ENCODE results near the gene CDH23. TPM values are rescaled to one million over a fixed set of nuclear protein-coding genes. Genes with fewer than 3 reads are reported as not detected.

CDH23 gene
- total and polyA plus RNA-seq, 2 of the 8 experiments (the other 6 are each of a cell fraction or from before 2014, with no cell fraction given): 1.9 to 4.9 TPM

GRCh38 chr10:71708301-71708703 is 311.6 kb downstream of the CDH23 start:
- H2AK5ac ChIP-seq (ENCODE audit: low read depth, low read length): no peak overlapping the region
- H2BK15ac ChIP-seq (ENCODE audit: low read length): no peak overlapping the region
- no peak overlapping the region for H2BK5ac ChIP-seq (ENCODE audit: low read depth, low read length)
- H3K23ac ChIP-seq (ENCODE audit: insufficient read length): no peak overlapping the region
- peaks cover 0 to 2% (median 0%) of the 10 kb centered on the region in 4 experiments; a peak in 2 of 7 replicates for H3K4me1 ChIP-seq (replicated peaks in 1 of 4; ENCODE audit: control insufficient read depth in 3 of 4, insufficient read depth in 4 of 4, low read length in 3 of 4)
- H2AFZ ChIP-seq (ENCODE audit: low read length): peak overlapping the region; percentile 91
- no peaks in the 10 kb centered on the region for H3K9me3 ChIP-seq (ENCODE audit: insufficient read depth in 2 of 2, low read depth in 1 of 2, low read length in 1 of 2)
- no peak overlapping the region for H3K56ac ChIP-seq (replicated peaks; ENCODE audit: insufficient read length, low read depth, low read length)
- no peak overlapping the region for H3K27ac ChIP-seq (ENCODE audit: low read depth, low read length)
- H4K5ac ChIP-seq (ENCODE audit: insufficient read length, low read depth, low read length): no peak overlapping the region
- no peaks in the 10 kb centered on the region for H4K20me1 ChIP-seq (replicated peaks in 1 of 2; ENCODE audit: control insufficient read depth in 1 of 2, insufficient read depth in 2 of 2, low read length in 2 of 2)
- no peaks in the 10 kb centered on the region for H3K79me2 ChIP-seq (ENCODE audit: control insufficient read depth in 1 of 2, insufficient read depth in 2 of 2, low read length in 2 of 2)
- H3K23me2 ChIP-seq (ENCODE audit: low read depth, low read length): no peaks in the 10 kb centered on the region
- peaks cover 0 to 3% (median 0%) of the 10 kb centered on the region in 4 experiments; a peak in 1 of 7 replicates for H3K27me3 ChIP-seq (replicated peaks in 1 of 4; ENCODE audit: control insufficient read depth in 3 of 4, extremely low read depth in 1 of 4, insufficient read depth in 3 of 4, low read length in 3 of 4)
- TF ChIP-seq RAD21 (IDR thresholded peaks at IDR 0.05 in 1 of 2, conservative IDR thresholded peaks at IDR 0.05 in 1 of 2; ENCODE audit: low read depth in 2 of 2, low read length in 2 of 2): peak; percentile 98 to 99
- TF ChIP-seq, protein P1, sequence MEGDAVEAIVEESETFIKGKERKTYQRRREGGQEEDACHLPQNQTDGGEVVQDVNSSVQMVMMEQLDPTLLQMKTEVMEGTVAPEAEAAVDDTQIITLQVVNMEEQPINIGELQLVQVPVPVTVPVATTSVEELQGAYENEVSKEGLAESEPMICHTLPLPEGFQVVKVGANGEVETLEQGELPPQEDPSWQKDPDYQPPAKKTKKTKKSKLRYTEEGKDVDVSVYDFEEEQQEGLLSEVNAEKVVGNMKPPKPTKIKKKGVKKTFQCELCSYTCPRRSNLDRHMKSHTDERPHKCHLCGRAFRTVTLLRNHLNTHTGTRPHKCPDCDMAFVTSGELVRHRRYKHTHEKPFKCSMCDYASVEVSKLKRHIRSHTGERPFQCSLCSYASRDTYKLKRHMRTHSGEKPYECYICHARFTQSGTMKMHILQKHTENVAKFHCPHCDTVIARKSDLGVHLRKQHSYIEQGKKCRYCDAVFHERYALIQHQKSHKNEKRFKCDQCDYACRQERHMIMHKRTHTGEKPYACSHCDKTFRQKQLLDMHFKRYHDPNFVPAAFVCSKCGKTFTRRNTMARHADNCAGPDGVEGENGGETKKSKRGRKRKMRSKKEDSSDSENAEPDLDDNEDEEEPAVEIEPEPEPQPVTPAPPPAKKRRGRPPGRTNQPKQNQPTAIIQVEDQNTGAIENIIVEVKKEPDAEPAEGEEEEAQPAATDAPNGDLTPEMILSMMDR (IDR thresholded peaks at IDR 0.05; ENCODE audit: control extremely low read depth in 1 of 3, insufficient read depth in 1 of 3, low read depth in 1 of 3, low read length in 3 of 3): peak; percentile 95 to 99 (median 98)
- no peak for TF ChIP-seq RFX5 (IDR thresholded peaks at IDR 0.05; ENCODE audit: borderline replicate concordance, low read depth, low read length)
- TF ChIP-seq SIN3A (conservative IDR thresholded peaks at IDR 0.05 in 1 of 2, IDR thresholded peaks at IDR 0.05 in 1 of 2; ENCODE audit: low read depth in 1 of 2, low read length in 2 of 2): peak in 1 of 2 experiments; percentile 46; a peak in 1 of 4 replicates
- peak; percentile 79 for TF ChIP-seq CHD2 (IDR thresholded peaks at IDR 0.05; ENCODE audit: low read length)
- TF ChIP-seq MAX (IDR thresholded peaks at IDR 0.05): peak; percentile 41; the same call in 1 of the 2 replicates
- TF ChIP-seq SRF (IDR thresholded peaks at IDR 0.05; ENCODE audit: low read depth, low read length): no peak
- TF ChIP-seq TAF1 (IDR thresholded peaks at IDR 0.05; ENCODE audit: low read depth, low read length): no peak
- H2BK120ac ChIP-seq (replicated peaks; ENCODE audit: low read depth, low read length): no peak overlapping the region
- H4K91ac ChIP-seq (replicated peaks; ENCODE audit: insufficient read length, low read length): no peak overlapping the region
- no peaks in the 10 kb centered on the region for H3K36me3 ChIP-seq (ENCODE audit: control insufficient read depth in 2 of 4, insufficient read depth in 4 of 4, low read length in 3 of 4)
- no peak overlapping the region for H3K14ac ChIP-seq (ENCODE audit: insufficient read length)
- ChIA-PET CTCF (ENCODE audit: partially characterized antibody) (interaction anchor here (0.7 to 7.0 kb wide), 87 partner anchors 9 to 1315 kb away, joined by 3 to 169 read pairs (median 5); partner anchors contain the start of genes C10orf105, CDH23, SLC29A3 and VSIR), POLR2A (ENCODE audit: partially characterized antibody) (interaction anchor here (0.6 to 0.8 kb wide), 2 partner anchors 86 to 397 kb away, joined by 3 read pairs; no protein-coding TSS in a partner anchor)
- no peak overlapping the region for H4K8ac ChIP-seq (ENCODE audit: extremely low read depth, insufficient read depth, low read length)
- no peak overlapping the region for H3K9ac ChIP-seq (replicated peaks in 1 of 4; ENCODE audit: extremely low read depth in 1 of 4, low read depth in 3 of 4, low read length in 3 of 4)
- peak overlapping the region; percentile 42; the same call in 1 of the 2 replicates for H2BK12ac ChIP-seq (ENCODE audit: low read depth, low read length)
- peak overlapping the region; percentile 27; the same call in 1 of the 2 replicates for H3K18ac ChIP-seq (ENCODE audit: extremely low read depth, low read length)
- no peak overlapping the region for H3K4ac ChIP-seq (replicated peaks; ENCODE audit: insufficient read length, low read depth, low read length)
- H3K4me2 ChIP-seq (ENCODE audit: insufficient read depth in 1 of 2, low read depth in 2 of 2, low read length in 2 of 2): no peak overlapping the region; a peak in 1 of 4 replicates
- no peak overlapping the region for H2BK20ac ChIP-seq (ENCODE audit: low read length)
- 25% methylated on average over 10 of the region's 10 CpGs; no CpG with 5 or more reads in 1 of the 2 experiments for WGBS, 2 experiments (ENCODE audit: extremely low coverage in 1 of 2, insufficient coverage in 1 of 2, insufficient read length in 1 of 2, insufficient replicate concordance in 2 of 2, low coverage in 1 of 2, low lambda C conversion rate in 2 of 2, missing lambda C conversion rate in 1 of 2)
- H3K4me3 ChIP-seq (ENCODE audit: extremely low read depth in 1 of 4, insufficient read depth in 2 of 4, low read depth in 3 of 4, low read length in 4 of 4): peak overlapping the region in 1 of 4 experiments; percentile 1; a peak in 1 of 8 replicates
- FAIRE-seq (peak; percentile 88), DNase-seq (ENCODE audit: low read depth in 1 of 2, low spot score in 2 of 2) (peak; percentile 62 to 98)
- no peaks in the 10 kb centered on the region for H3K79me1 ChIP-seq (ENCODE audit: low read depth, low read length)
